ENCODE data around the gene CD109.
"Not testable (repeated sequence)": the region's sequence is repeated elsewhere in the genome, so short reads cannot be mapped to it uniquely, and the experiment has no call there.

Gene CD109

GRCh38 chr6:73702444-73702843, 6.4 kb downstream of the CD109 start:
- no peak overlapping the region for H3K27ac Mint-ChIP-seq
- peaks cover 4% of the 10 kb centered on the region in 2 donors for H3K4me1 Mint-ChIP-seq
- no peak for ATAC-seq (replicated peaks)
- H3K4me3 Mint-ChIP-seq, result no peak overlapping the region
- H3K9me3 Mint-ChIP-seq, result no peaks in the 10 kb centered on the region
- peaks cover 8 to 9% of the 10 kb centered on the region in 2 donors for H3K27me3 Mint-ChIP-seq
- peaks cover 2 to 8% of the 10 kb centered on the region in 2 donors for H3K36me3 Mint-ChIP-seq
- DNase-seq, result no peak

GRCh38 chr6:73703466-73703865, 7.5 kb downstream of the CD109 start:
- H3K27me3 Mint-ChIP-seq, result peaks cover 3 to 4% of the 10 kb centered on the region in 2 donors
- H3K9me3 Mint-ChIP-seq, result no peaks in the 10 kb centered on the region
- DNase-seq (no peak), ATAC-seq (replicated peaks) (no peak)
- H3K27ac Mint-ChIP-seq, result no peak overlapping the region
- no peaks in the 10 kb centered on the region for H3K4me1 Mint-ChIP-seq
- peaks cover 2 to 3% of the 10 kb centered on the region in 2 donors for H3K36me3 Mint-ChIP-seq
- no peak overlapping the region for H3K4me3 Mint-ChIP-seq

GRCh38 chr6:73704260-73704659, 8.3 kb downstream of the CD109 start:
- ATAC-seq (replicated peaks) (no peak), DNase-seq (no peak)
- Mint-ChIP-seq H3K27me3 (peaks cover 3 to 4% of the 10 kb centered on the region in 2 donors), H3K4me1 (no peaks in the 10 kb centered on the region), H3K4me3 (no peak overlapping the region), H3K36me3 (peaks cover 2 to 3% of the 10 kb centered on the region in 2 donors), H3K9me3 (no peaks in the 10 kb centered on the region), H3K27ac (no peak overlapping the region)

GRCh38 chr6:73704798-73705197, 8.8 kb downstream of the CD109 start:
- no peak overlapping the region for H3K27ac Mint-ChIP-seq

GRCh38 chr6:73706971-73707370, 11.0 kb downstream of the CD109 start:
- H3K27me3 Mint-ChIP-seq, result no peaks in the 10 kb centered on the region
- no peak overlapping the region for H3K27ac Mint-ChIP-seq
- ATAC-seq (replicated peaks), result no peak
- H3K4me3 Mint-ChIP-seq, result no peak overlapping the region
- no peaks in the 10 kb centered on the region for H3K9me3 Mint-ChIP-seq
- no peaks in the 10 kb centered on the region for H3K36me3 Mint-ChIP-seq
- H3K4me1 Mint-ChIP-seq, result no peaks in the 10 kb centered on the region
- DNase-seq, result no peak

More at GRCh38 chr6:73704798-73705197, 8.8 kb downstream of the CD109 start:
- Mint-ChIP-seq H3K4me3 (no peak overlapping the region), H3K9me3 (no peaks in the 10 kb centered on the region), H3K4me1 (no peaks in the 10 kb centered on the region), H3K27me3 (peaks cover 3 to 4% of the 10 kb centered on the region in 2 donors), H3K36me3 (peaks cover 2 to 3% of the 10 kb centered on the region in 2 donors)
- DNase-seq, result no peak
- ATAC-seq (replicated peaks), result no peak

- no peak overlapping the region for H3K27ac Mint-ChIP-seq
- H3K27me3 Mint-ChIP-seq, result peaks cover 0 to 3% of the 10 kb centered on the region in 2 donors
- H3K36me3 Mint-ChIP-seq, result no peaks in the 10 kb centered on the region
- peaks cover 10 to 16% of the 10 kb centered on the region in 2 donors for H3K4me1 Mint-ChIP-seq
- H3K4me3 Mint-ChIP-seq, result no peak overlapping the region
- no peak for DNase-seq
- no peaks in the 10 kb centered on the region for H3K9me3 Mint-ChIP-seq
- no peak for ATAC-seq (replicated peaks)
Measured at GRCh38 chr6:73710470-73710869, 14.5 kb downstream of the CD109 start.

GRCh38 chr6:73710948-73711347, 14.9 kb downstream of the CD109 start:
- Mint-ChIP-seq H3K4me3 (no peak overlapping the region), H3K27me3 (peaks cover 0 to 3% of the 10 kb centered on the region in 2 donors), H3K36me3 (no peaks in the 10 kb centered on the region), H3K27ac (no peak overlapping the region), H3K4me1 (peaks cover 10 to 16% of the 10 kb centered on the region in 2 donors), H3K9me3 (no peaks in the 10 kb centered on the region)
- no peak for DNase-seq
- no peak for ATAC-seq (replicated peaks)

- Mint-ChIP-seq H3K27ac (no peak overlapping the region), H3K4me1 (peaks cover 10 to 16% of the 10 kb centered on the region in 2 donors), H3K27me3 (peaks cover 0 to 3% of the 10 kb centered on the region in 2 donors), H3K4me3 (no peak overlapping the region), H3K9me3 (no peaks in the 10 kb centered on the region), H3K36me3 (no peaks in the 10 kb centered on the region)
- ATAC-seq (replicated peaks) (no peak), DNase-seq (no peak)
Measured at GRCh38 chr6:73712535-73713173, 16.7 kb downstream of the CD109 start.

GRCh38 chr6:73713426-73714147, 17.6 kb downstream of the CD109 start:
- Mint-ChIP-seq H3K4me3 (peak overlapping the region in 1 of 2 donors; percentile 22), H3K9me3 (no peaks in the 10 kb centered on the region), H3K27me3 (peaks cover 0 to 3% of the 10 kb centered on the region in 2 donors), H3K4me1 (peaks cover 10 to 16% of the 10 kb centered on the region in 2 donors), H3K27ac (no peak overlapping the region), H3K36me3 (peaks cover 0 to 3% of the 10 kb centered on the region in 2 donors)
- ATAC-seq (replicated peaks) (peak; percentile 42 to 45), DNase-seq (no peak)

GRCh38 chr6:73715111-73715508, 19.1 kb downstream of the CD109 start:
- not testable (repeated sequence) for H3K36me3 Mint-ChIP-seq; H3K27ac Mint-ChIP-seq; H3K4me3 Mint-ChIP-seq; H3K27me3 Mint-ChIP-seq; ATAC-seq (replicated peaks); H3K9me3 Mint-ChIP-seq; DNase-seq
- H3K4me1 Mint-ChIP-seq, result peaks cover 10 to 16% of the 10 kb centered on the region in 2 donors

GRCh38 chr6:73719046-73719445, 23.0 kb downstream of the CD109 start:
- DNase-seq (no peak), ATAC-seq (replicated peaks) (no peak)
- Mint-ChIP-seq H3K27me3 (no peaks in the 10 kb centered on the region), H3K9me3 (no peaks in the 10 kb centered on the region), H3K36me3 (peaks cover 0 to 3% of the 10 kb centered on the region in 2 donors), H3K27ac (no peak overlapping the region), H3K4me1 (peaks cover 13 to 29% of the 10 kb centered on the region in 2 donors), H3K4me3 (no peak overlapping the region)

GRCh38 chr6:73722318-73723060, 26.5 kb downstream of the CD109 start:
- DNase-seq (peak; percentile 20), ATAC-seq (replicated peaks) (peak; percentile 96 to 98)
- H3K36me3 Mint-ChIP-seq, result peaks cover 0 to 3% of the 10 kb centered on the region in 2 donors
- no peaks in the 10 kb centered on the region for H3K9me3 Mint-ChIP-seq
- H3K27ac Mint-ChIP-seq, result peak overlapping the region; percentile 83
- H3K4me3 Mint-ChIP-seq, result peak overlapping the region in 1 of 2 donors; percentile 64
- peaks cover 9 to 31% of the 10 kb centered on the region in 2 donors for H3K4me1 Mint-ChIP-seq
- H3K27me3 Mint-ChIP-seq, result no peaks in the 10 kb centered on the region

GRCh38 chr6:73723480-73723879, 27.5 kb downstream of the CD109 start:
- H3K27me3 Mint-ChIP-seq; ATAC-seq (replicated peaks); H3K36me3 Mint-ChIP-seq; H3K4me3 Mint-ChIP-seq; DNase-seq; H3K9me3 Mint-ChIP-seq: not testable (repeated sequence)
- Mint-ChIP-seq H3K27ac (peak overlapping the region; percentile 14), H3K4me1 (peaks cover 11 to 35% of the 10 kb centered on the region in 2 donors)

GRCh38 chr6:73724389-73724788, 28.4 kb downstream of the CD109 start:
- Mint-ChIP-seq H3K4me3 (no peak overlapping the region), H3K36me3 (no peaks in the 10 kb centered on the region), H3K4me1 (peaks cover 14 to 37% of the 10 kb centered on the region in 2 donors), H3K27me3 (no peaks in the 10 kb centered on the region), H3K9me3 (peaks cover 0 to 4% of the 10 kb centered on the region in 2 donors), H3K27ac (no peak overlapping the region)
- ATAC-seq (replicated peaks) (no peak), DNase-seq (no peak)

Measured in stimulated activated naive B cell treated with anti-CD40 and anti-IgM and Interleukin-4, amounts not matched to agents 10 μg/mL and 1 μg/mL and 100 μg/mL, for 72 hours (primary cell).